GM10248 (cell line): ENCODE data around the gene PPM1J.
A peak's percentile ranks its signal among the peaks of the same experiment; 100 is the strongest.

Experiments used
- CTCF ChIA-PET: fragments of 300-600 bp; sonication (Branson Sonifier 250); formaldehyde crosslinking; extraction: SDS; loops from one replicate; lab custom pipeline; 2021; ENCODE audit warnings: antibody characterized with exemption; lab: Yijun Ruan, JAX
- POLR2A ChIA-PET: fragments of 350-650 bp; sonication (Branson Sonifier 250); formaldehyde crosslinking; extraction: SDS; loops from one replicate; lab custom pipeline; 2020; ENCODE audit warnings: antibody characterized with exemption; lab: Yijun Ruan, JAX
- DNase-seq: peaks from one replicate; pipeline ENCODE4 v3.0.0; 2012; ENCODE audit errors: extremely low spot score
- CTCF ChIP-seq: IDR thresholded peaks from 2 replicates; pipeline ENCODE4 v1.5.1; 2012; ENCODE audit warnings: mild to moderate bottlenecking, low read depth; ENCODE audit errors: extremely low read depth, missing control alignments, control extremely low read depth

Gene PPM1J

GRCh38 chr1:112716133-112716720 is 1.1 kb upstream of the PPM1J start:
- ChIA-PET POLR2A (no interaction called here), CTCF (interaction anchor here (0.7 to 12.2 kb wide), 55 partner anchors 9 to 1566 kb away, joined by 3 to 410 read pairs (median 5); partner anchors contain the start of genes LRIG2, MOV10, RHOC and SLC16A1)
- peak; percentile 77 for DNase-seq
- peak; percentile 98 for TF ChIP-seq CTCF

GRCh38 chr1:112714313-112715263 is 544 bp downstream of the PPM1J start:
- DNase-seq: no peak
- no peak for TF ChIP-seq CTCF
- POLR2A ChIA-PET: interaction anchor here (0.5 to 1.2 kb wide), 4 partner anchors 10 to 320 kb away, joined by 3 to 5 read pairs (median 4); partner anchors contain the start of genes CAPZA1 and ST7L
- CTCF ChIA-PET: interaction anchor here (0.9 to 12.2 kb wide), 37 partner anchors 7 to 967 kb away, joined by 3 to 410 read pairs (median 4); partner anchors contain the start of genes LRIG2, MOV10, RHOC and SLC16A1

- TF ChIP-seq CTCF: no peak
- ChIA-PET CTCF (interaction anchor here (0.9 to 12.2 kb wide), 8 partner anchors 9 to 355 kb away, joined by 3 to 410 read pairs (median 6); partner anchors contain the start of gene MOV10), POLR2A (interaction anchor here (1.0 kb wide), 1 partner anchor 319 kb away, joined by 4 read pairs; no protein-coding TSS in a partner anchor)
- peak; percentile 62 for DNase-seq
These were observed 1.4 kb downstream of the PPM1J start for GRCh38 chr1:112713466-112714312.

- no peak for DNase-seq
- CTCF ChIA-PET: interaction anchor here (7.1 to 12.2 kb wide), 2 partner anchors 91 to 319 kb away, joined by 105 to 410 read pairs; partner anchors contain the start of gene CTTNBP2NL
- POLR2A ChIA-PET: no interaction called here
- TF ChIP-seq CTCF: no peak
These were observed 2.4 kb downstream of the PPM1J start for GRCh38 chr1:112712701-112713128.

- no peak for DNase-seq
- POLR2A ChIA-PET: no interaction called here
- CTCF ChIA-PET: interaction anchor here (7.1 to 12.2 kb wide), 2 partner anchors 91 to 318 kb away, joined by 105 to 410 read pairs; partner anchors contain the start of gene CTTNBP2NL
- TF ChIP-seq CTCF: no peak
These were observed 2.9 kb downstream of the PPM1J start for GRCh38 chr1:112712191-112712590.

GRCh38 chr1:112711670-112712069 is 3.5 kb downstream of the PPM1J start:
- no peak for DNase-seq
- CTCF ChIA-PET: interaction anchor here (0.9 to 7.1 kb wide), 3 partner anchors 97 to 318 kb away, joined by 3 to 105 read pairs (median 5); partner anchors contain the start of gene CTTNBP2NL
- no peak for TF ChIP-seq CTCF
- POLR2A ChIA-PET: no interaction called here
